CD4-positive, alpha-beta memory T cell (primary cell): ENCODE results near the gene FBXL19. TPM values are rescaled to one million over a fixed set of nuclear protein-coding genes. Genes with fewer than 3 reads are reported as not detected.
A peak's percentile ranks its signal among the peaks of the same experiment; 100 is the strongest.

Experiments
- CTCF ChIA-PET: fragments of 350-600 bp; sonication (Branson Sonifier 250); formaldehyde crosslinking; loops from one replicate; lab custom pipeline; 2021; ENCODE audit warnings: inconsistent platforms; ENCODE audit not compliant: partially characterized antibody; lab: Charles Lee
- POLR2A ChIA-PET: fragments of 350-600 bp; sonication (Branson Sonifier 250); formaldehyde crosslinking; loops from one replicate; lab custom pipeline; 2021; ENCODE audit not compliant: partially characterized antibody; lab: Charles Lee
- DNase-seq, 5 donors: peaks; one replicate each; pipeline versions ENCODE4 v3.0.0 to v3.0.0-alpha.2; 2020 to 2022; ENCODE audit warnings: mixed read lengths in 1 of 5
- H3K27ac ChIP-seq: one replicate; pipeline ENCODE4 v1.7.0; 2013; ENCODE audit warnings: low read depth, low read length
- H3K27me3 ChIP-seq: 2 replicates; pipeline ENCODE4 v1.7.0; 2013; ENCODE audit warnings: mild to moderate bottlenecking, low read length, moderate library complexity; ENCODE audit not compliant: insufficient read depth
- H3K36me3 ChIP-seq: 2 replicates; pipeline ENCODE4 v1.7.0; 2013; ENCODE audit warnings: mild to moderate bottlenecking, low read length, moderate library complexity; ENCODE audit not compliant: insufficient read depth
- H3K4me1 ChIP-seq: 2 replicates; pipeline ENCODE4 v1.7.0; 2013; ENCODE audit warnings: mild to moderate bottlenecking, low read length, moderate library complexity; ENCODE audit not compliant: insufficient read depth
- H3K4me3 ChIP-seq, 2 donors: one replicate each; pipeline ENCODE4 v1.7.0; 2013; ENCODE audit warnings: low read length in 2 of 2, mild to moderate bottlenecking in 1 of 2
- H3K9me3 ChIP-seq, 2 donors: one replicate each; pipeline ENCODE4 v1.7.0; 2013; ENCODE audit warnings: low read length in 2 of 2, control low read depth in 1 of 2; ENCODE audit not compliant: control insufficient read depth in 1 of 2
- H3K27ac Mint-ChIP-seq, 7 donors: one replicate each; pipeline ENCODE4 v1.8.0; 2020 to 2021; ENCODE audit warnings: mixed read lengths in 7 of 7, mild to moderate bottlenecking in 6 of 7, inconsistent platforms in 3 of 7, moderate library complexity in 3 of 7
- H3K27me3 Mint-ChIP-seq, 2 donors: one replicate each; pipeline ENCODE4 v1.8.0; 2020 to 2021; ENCODE audit warnings: mixed read lengths in 2 of 2
- H3K36me3 Mint-ChIP-seq, 2 donors: one replicate each; pipeline ENCODE4 v1.8.0; 2020 to 2021; ENCODE audit warnings: mixed read lengths in 2 of 2, inconsistent platforms in 1 of 2, mild to moderate bottlenecking in 1 of 2
- H3K4me1 Mint-ChIP-seq, 4 donors: one replicate each; pipeline ENCODE4 v1.8.0; 2020 to 2021; ENCODE audit warnings: mixed read lengths in 4 of 4, mild to moderate bottlenecking in 1 of 4
- H3K4me3 Mint-ChIP-seq, 8 donors: one replicate each; pipeline ENCODE4 v1.8.0; 2020 to 2021; ENCODE audit warnings: mixed read lengths in 8 of 8, mild to moderate bottlenecking in 7 of 8, moderate library complexity in 6 of 8, inconsistent platforms in 3 of 8
- H3K9me3 Mint-ChIP-seq, 8 donors: one replicate each; pipeline ENCODE4 v1.8.0; 2020 to 2021; ENCODE audit warnings: mixed read lengths in 8 of 8, mild to moderate bottlenecking in 5 of 8, inconsistent platforms in 3 of 8, moderate library complexity in 1 of 8
- intact Hi-C: fragments of 100-400 bp; cut with micrococcal nuclease; formaldehyde crosslinking; loops from one replicate; pipeline ENCODE4 v1.15.1; 2023
- polyA plus RNA-seq, 2 donors: library from polyadenylated mRNA; unstranded; fragments of 300-500 nt; fragmentation: Illumina TruSeq; gene quantifications; one replicate each; pipeline ENCODE4 v1.2.3, GENCODE V29; 2021
- total RNA-seq, 2 experiments: library from RNA; stranded (reverse); gene quantifications; one replicate each; pipeline ENCODE4 v1.2.3, GENCODE V29; 2021

FBXL19 gene
- total and polyA plus RNA-seq, 4 experiments from 2014 or later: 0.16 to 15.8 (median 15.6) TPM; not detected in 1

GRCh38 chr16:30904114-30904780 lies 19.1 kb upstream of the FBXL19 start:
- no peaks in the 10 kb centered on the region for H3K9me3 Mint-ChIP-seq
- H3K4me3 Mint-ChIP-seq: peak overlapping the region in 1 of 8 donors; percentile 44
- CTCF ChIA-PET: interaction anchor here (1.0 to 1.5 kb wide), 4 partner anchors 14 to 62 kb away, joined by 3 to 7 read pairs (median 5); no protein-coding TSS in a partner anchor
- Histone ChIP-seq H3K27ac (no peak overlapping the region), H3K4me3 (no peak overlapping the region), H3K27me3 (no peaks in the 10 kb centered on the region), H3K4me1 (peaks cover 48% of the 10 kb centered on the region), H3K9me3 (no peaks in the 10 kb centered on the region), H3K36me3 (no peaks in the 10 kb centered on the region)
- H3K27ac Mint-ChIP-seq: peak overlapping the region in 6 of 7 donors; percentile 56 to 98 (median 87)
- POLR2A ChIA-PET: interaction anchor here (1.5 to 10.9 kb wide), 2 partner anchors 28 to 60 kb away, joined by 4 to 177 read pairs; no protein-coding TSS in a partner anchor
- H3K27me3 Mint-ChIP-seq: no peaks in the 10 kb centered on the region
- H3K36me3 Mint-ChIP-seq: peaks cover 0 to 3% of the 10 kb centered on the region in 2 donors
- intact Hi-C loops: no loop called here
- peaks cover 28 to 54% (median 38%) of the 10 kb centered on the region in 4 donors for H3K4me1 Mint-ChIP-seq
- no peak for DNase-seq

- no peak for DNase-seq
- Mint-ChIP-seq H3K9me3 (no peaks in the 10 kb centered on the region), H3K4me1 (peaks cover 21 to 44% (median 29%) of the 10 kb centered on the region in 4 donors), H3K4me3 (no peak overlapping the region), H3K36me3 (peaks cover 0 to 3% of the 10 kb centered on the region in 2 donors), H3K27ac (peak overlapping the region in 1 of 7 donors; percentile 52), H3K27me3 (no peaks in the 10 kb centered on the region)
- intact Hi-C loops: no loop called here
- Histone ChIP-seq H3K4me3 (no peak overlapping the region), H3K36me3 (no peaks in the 10 kb centered on the region), H3K4me1 (peaks cover 37% of the 10 kb centered on the region), H3K27me3 (no peaks in the 10 kb centered on the region), H3K9me3 (no peaks in the 10 kb centered on the region), H3K27ac (no peak overlapping the region)
- ChIA-PET CTCF (interaction anchor here (0.6 to 2.2 kb wide), 3 partner anchors 9 to 62 kb away, joined by 3 to 14 read pairs (median 4); no protein-coding TSS in a partner anchor), POLR2A (interaction anchor here (0.6 kb wide), 1 partner anchor 31 kb away, joined by 3 read pairs; no protein-coding TSS in a partner anchor)
Observed at GRCh38 chr16:30907064-30907463, 16.3 kb upstream of the FBXL19 start.

- H3K36me3 Mint-ChIP-seq: no peaks in the 10 kb centered on the region
- Histone ChIP-seq H3K9me3 (no peaks in the 10 kb centered on the region), H3K36me3 (no peaks in the 10 kb centered on the region), H3K27ac (no peak overlapping the region), H3K4me1 (peaks cover 14% of the 10 kb centered on the region), H3K4me3 (no peak overlapping the region), H3K27me3 (no peaks in the 10 kb centered on the region)
- no peaks in the 10 kb centered on the region for H3K27me3 Mint-ChIP-seq
- H3K4me1 Mint-ChIP-seq: peaks cover 8 to 18% (median 13%) of the 10 kb centered on the region in 4 donors
- no peak overlapping the region for H3K4me3 Mint-ChIP-seq
- no peaks in the 10 kb centered on the region for H3K9me3 Mint-ChIP-seq
- CTCF ChIA-PET: interaction anchor here (1.6 kb wide), 1 partner anchor 9 kb away, joined by 5 read pairs; no protein-coding TSS in a partner anchor
- H3K27ac Mint-ChIP-seq: no peak overlapping the region
- intact Hi-C loops: no loop called here
- POLR2A ChIA-PET: no interaction called here
- DNase-seq: no peak
Observed at GRCh38 chr16:30910427-30911029, 12.8 kb upstream of the FBXL19 start.

- no peaks in the 10 kb centered on the region for H3K27me3 ChIP-seq
- no peak overlapping the region for H3K4me3 Mint-ChIP-seq
- ChIA-PET POLR2A (interaction anchor here (0.9 kb wide), 1 partner anchor 73 kb away, joined by 6 read pairs; no protein-coding TSS in a partner anchor), CTCF (interaction anchor here (0.9 to 1.3 kb wide), 2 partner anchors 10 to 68 kb away, joined by 5 read pairs; no protein-coding TSS in a partner anchor)
- H3K4me3 ChIP-seq: no peak overlapping the region
- H3K9me3 ChIP-seq: no peaks in the 10 kb centered on the region
- intact Hi-C loops: no loop called here
- no peaks in the 10 kb centered on the region for H3K9me3 Mint-ChIP-seq
- no peak overlapping the region for H3K27ac Mint-ChIP-seq
- no peaks in the 10 kb centered on the region for H3K36me3 Mint-ChIP-seq
- no peaks in the 10 kb centered on the region for H3K27me3 Mint-ChIP-seq
- no peak for DNase-seq
- peaks cover 2 to 4% (median 2%) of the 10 kb centered on the region in 4 donors for H3K4me1 Mint-ChIP-seq
- H3K27ac ChIP-seq: no peak overlapping the region
- peaks cover 4% of the 10 kb centered on the region for H3K4me1 ChIP-seq
- H3K36me3 ChIP-seq: no peaks in the 10 kb centered on the region
Observed at GRCh38 chr16:30912794-30913412, 10.5 kb upstream of the FBXL19 start.

GRCh38 chr16:30914830-30915229 lies 8.5 kb upstream of the FBXL19 start:
- Histone ChIP-seq H3K27ac (no peak overlapping the region), H3K36me3 (no peaks in the 10 kb centered on the region), H3K4me3 (no peak overlapping the region), H3K4me1 (no peaks in the 10 kb centered on the region), H3K27me3 (no peaks in the 10 kb centered on the region), H3K9me3 (no peaks in the 10 kb centered on the region)
- Mint-ChIP-seq H3K27me3 (no peaks in the 10 kb centered on the region), H3K27ac (no peak overlapping the region), H3K4me3 (no peak overlapping the region), H3K36me3 (no peaks in the 10 kb centered on the region), H3K4me1 (no peaks in the 10 kb centered on the region), H3K9me3 (no peaks in the 10 kb centered on the region)
- ChIA-PET CTCF (interaction anchor here (1.5 to 2.5 kb wide), 2 partner anchors 12 to 70 kb away, joined by 4 to 12 read pairs; no protein-coding TSS in a partner anchor), POLR2A (no interaction called here)
- no peak for DNase-seq
- intact Hi-C loops: no loop called here

GRCh38 chr16:30918614-30919013 lies 4.8 kb upstream of the FBXL19 start:
- Histone ChIP-seq H3K4me1 (peaks cover 3% of the 10 kb centered on the region), H3K4me3 (no peak overlapping the region), H3K27me3 (no peaks in the 10 kb centered on the region), H3K27ac (no peak overlapping the region), H3K36me3 (no peaks in the 10 kb centered on the region), H3K9me3 (no peaks in the 10 kb centered on the region)
- H3K27me3 Mint-ChIP-seq: no peaks in the 10 kb centered on the region
- DNase-seq: no peak
- H3K4me3 Mint-ChIP-seq: no peak overlapping the region
- CTCF ChIA-PET: interaction anchor here (1.6 to 4.7 kb wide), 2 partner anchors 14 to 74 kb away, joined by 3 to 80 read pairs; no protein-coding TSS in a partner anchor
- intact Hi-C loops: no loop called here
- peaks cover 0 to 2% (median 0%) of the 10 kb centered on the region in 8 donors for H3K9me3 Mint-ChIP-seq
- H3K27ac Mint-ChIP-seq: no peak overlapping the region
- POLR2A ChIA-PET: no interaction called here
- H3K36me3 Mint-ChIP-seq: peaks cover 0 to 8% of the 10 kb centered on the region in 2 donors
- peaks cover 2 to 19% (median 7%) of the 10 kb centered on the region in 4 donors for H3K4me1 Mint-ChIP-seq
